ENCODE results near the gene KRT33B.

GRCh38 chr17:41335747-41336146 lies 33.9 kb downstream of the KRT33B start:
- TF ChIP-seq CTCF (IDR thresholded peaks at IDR 0.05; ENCODE audit: insufficient read depth, low read length) = no peak
- TF ChIP-seq POLR2AphosphoS5 (IDR thresholded peaks at IDR 0.05; ENCODE audit: low read depth) = no peak
- no peak for TF ChIP-seq REST (IDR thresholded peaks at IDR 0.05; ENCODE audit: insufficient replicate concordance, low read depth)
- TF ChIP-seq SPI1 (IDR thresholded peaks at IDR 0.05; ENCODE audit: borderline replicate concordance, low read depth) = no peak
